NCI-H2081 treated with DMSO at 0.1 percent for 48 hours (cell line): ENCODE data around the gene PRKAG3.

Experiments used
- DNase-seq: peaks from one replicate; lab custom pipeline; 2025; lab: John Stamatoyannopoulos, UW

The PRKAG3 gene

DNA sequence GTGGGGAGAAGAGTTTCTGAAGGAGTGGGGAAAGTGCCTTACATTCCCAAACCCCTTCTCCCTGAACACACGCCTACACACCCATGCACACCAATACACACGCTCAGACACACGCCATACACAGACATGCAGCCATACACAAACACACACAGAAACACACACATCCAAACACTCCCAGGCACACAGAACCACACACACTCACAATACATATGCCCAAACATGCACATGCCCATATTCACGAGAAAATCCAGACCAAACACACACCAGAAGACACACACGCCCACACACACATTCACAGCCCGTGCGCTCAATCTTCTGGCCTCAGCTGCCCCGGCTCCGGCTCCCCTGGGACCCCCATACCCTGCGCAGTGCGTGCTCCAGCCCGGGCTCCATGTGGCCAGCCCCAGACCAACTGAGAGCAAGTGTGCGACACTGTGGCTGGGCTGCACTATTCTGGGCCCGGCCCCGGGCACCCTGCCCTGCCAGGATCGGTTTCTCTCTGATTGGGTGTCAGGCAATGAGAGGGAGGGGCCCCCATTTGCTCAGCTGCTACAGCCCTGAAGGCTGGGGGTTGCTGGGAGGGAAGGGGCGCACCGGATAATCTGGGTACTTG is at the start of gene PRKAG3:
Gene PRKAG3, minus strand, starts transcription at position 426 of the 613 bp plus-strand sequence.
- DNase-seq: no peak

DNA sequence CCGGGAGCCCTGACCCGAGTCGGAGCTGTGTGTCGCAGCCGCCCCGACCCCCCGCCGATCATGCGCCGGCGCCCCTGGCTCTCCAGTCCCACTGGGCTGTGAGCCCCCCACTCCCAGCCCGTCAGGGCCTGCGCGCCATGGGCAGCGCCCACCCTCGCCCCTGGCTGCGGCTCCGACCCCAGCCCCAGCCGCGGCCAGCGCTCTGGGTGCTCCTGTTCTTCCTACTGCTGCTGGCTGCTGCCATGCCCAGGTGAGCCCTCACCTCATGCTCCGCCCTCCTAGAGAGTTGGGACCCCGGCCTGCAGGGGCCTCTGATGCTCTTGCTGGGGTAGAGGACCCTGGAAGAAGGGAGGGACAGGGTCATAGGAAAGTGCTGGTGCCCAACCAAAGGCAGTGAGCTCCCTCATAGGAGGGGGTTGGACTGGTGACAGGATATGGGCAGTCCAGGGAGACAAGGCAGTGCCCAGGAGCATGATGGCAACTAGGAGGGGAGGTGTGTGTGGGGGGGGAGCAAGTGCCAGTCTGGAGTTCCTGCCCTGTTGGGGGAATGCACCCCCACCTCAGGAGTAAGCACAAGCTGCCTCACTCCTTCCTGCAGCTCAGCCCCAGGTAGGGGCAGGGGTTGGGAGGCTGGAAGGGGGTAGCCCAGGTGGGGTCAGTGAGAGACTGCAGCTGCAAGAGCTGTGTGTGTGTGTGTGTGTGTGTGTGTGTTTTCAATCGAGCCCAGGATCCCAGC is 49.4 kb upstream of the PRKAG3 start:
- DNase-seq: no peak

DNA sequence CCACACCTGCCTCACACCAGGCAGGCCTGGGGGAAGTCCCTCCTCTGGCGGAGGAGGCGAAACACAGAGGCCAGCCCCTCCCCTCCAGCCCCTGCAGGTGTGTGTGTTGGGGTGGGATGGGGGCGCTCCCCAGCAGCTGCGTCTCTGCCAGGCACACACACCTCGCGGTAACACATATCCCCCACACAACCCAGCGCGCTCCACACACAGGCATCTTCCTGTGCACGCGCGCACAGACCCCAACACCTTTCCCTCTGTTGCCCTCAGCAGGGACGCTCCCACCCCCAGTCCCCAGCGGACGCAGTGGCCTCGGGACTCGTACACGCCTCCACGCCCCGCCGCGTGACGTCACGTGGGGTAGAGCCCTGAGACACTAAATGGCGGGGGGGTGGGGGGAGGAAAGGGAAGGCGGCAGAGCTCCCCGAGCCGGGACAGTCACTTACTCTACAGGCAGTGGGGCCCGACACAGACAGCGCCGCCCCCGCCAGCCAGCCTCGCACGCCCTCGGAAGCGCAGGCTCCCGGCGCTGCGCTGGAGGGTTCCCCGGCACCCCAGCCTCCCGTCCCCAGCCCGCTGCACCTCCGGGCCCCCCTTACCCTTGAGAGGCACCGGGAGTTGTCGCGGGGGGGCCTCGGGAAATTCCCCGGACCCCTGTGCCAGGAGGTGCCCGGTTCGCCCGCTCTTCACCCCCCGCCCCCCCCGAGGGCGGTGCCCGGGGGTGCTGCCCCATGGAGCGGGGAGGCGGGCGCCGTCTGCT is 48.7 kb upstream of the PRKAG3 start, which contains the start of gene WNT10A:
Gene WNT10A, plus strand, starts transcription at position 751 of the 757 bp plus-strand sequence. CDS start 144 bp downstream, outside the sequence.
- DNase-seq: no peak

DNA sequence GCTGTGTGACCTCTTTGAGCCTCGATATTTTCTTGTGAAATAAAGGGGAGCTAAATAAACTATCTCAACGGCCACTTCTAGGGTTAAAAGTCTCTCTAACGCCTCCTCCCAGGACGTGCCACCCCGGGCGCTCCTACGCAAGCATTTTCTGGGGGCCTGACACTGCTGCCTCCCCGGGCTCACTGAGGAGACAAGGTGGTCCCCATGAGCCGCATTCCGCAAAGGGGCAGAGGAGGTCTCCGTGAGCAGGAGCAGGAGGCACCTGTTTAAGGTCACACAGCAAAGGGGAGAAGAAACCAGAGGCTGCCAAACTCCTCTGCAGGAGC is 48.1 kb upstream of the PRKAG3 start:
- no peak for DNase-seq

DNA sequence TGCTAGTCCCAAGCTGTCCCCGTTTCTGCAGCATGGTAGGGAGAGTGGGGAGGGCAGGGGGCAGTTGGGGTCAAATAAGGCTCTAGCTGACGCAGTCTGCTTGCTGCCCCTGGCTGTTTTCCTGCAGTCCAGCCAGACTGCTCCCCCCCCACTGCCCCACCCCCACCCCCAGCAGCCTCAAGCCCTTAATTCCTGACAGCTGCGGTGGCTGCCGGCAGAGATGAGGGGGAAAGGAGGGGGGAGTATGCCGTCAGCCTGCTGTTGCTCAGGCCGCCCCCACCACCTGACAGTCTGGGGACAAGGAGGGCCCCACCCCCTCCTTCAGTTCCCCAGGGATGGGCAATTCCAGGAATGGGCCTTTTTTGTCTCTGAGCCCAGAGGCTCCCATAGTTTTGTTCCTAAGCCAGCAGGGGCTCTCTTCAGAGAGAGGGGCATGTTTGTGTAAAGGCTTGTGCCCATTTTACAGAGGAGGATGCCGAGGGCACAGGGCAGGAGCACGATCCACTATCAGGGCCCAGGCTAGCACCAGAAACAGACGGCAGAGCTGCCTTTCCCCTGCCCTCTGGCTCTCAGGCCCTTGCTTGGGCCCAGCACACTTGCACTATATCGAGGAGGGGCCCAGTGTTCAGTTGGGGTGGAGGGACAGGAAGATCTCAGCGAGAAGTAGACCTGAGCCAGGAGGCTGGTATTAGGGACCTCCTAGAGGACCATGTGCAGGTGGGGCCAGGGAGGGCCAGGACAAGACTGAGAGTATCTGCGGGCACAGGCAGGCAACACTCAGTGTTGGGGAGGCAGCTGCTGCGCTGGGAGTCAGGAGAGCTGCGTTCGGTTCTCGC is 47.5 kb upstream of the PRKAG3 start:
- DNase-seq: no peak

DNA sequence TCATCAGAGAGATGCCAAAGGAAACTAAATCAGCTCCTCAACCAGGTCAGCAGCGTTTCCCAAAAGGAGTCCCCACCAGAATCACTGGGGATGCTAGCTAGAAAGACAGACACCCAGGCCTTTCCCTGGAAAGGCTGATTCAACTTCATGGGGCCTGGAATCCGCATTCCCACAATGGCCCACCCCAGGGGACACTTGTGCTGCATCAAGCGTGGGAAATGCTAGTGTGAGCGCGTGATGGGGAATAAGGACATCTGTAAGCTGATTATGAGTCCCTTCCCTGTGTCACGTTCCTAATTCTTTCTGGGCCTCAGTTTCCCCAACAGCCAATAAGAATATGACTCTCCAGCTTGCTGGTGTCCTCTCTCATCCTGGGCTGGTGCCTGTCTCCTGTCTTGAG is 46.9 kb upstream of the PRKAG3 start:
- no peak for DNase-seq

DNA sequence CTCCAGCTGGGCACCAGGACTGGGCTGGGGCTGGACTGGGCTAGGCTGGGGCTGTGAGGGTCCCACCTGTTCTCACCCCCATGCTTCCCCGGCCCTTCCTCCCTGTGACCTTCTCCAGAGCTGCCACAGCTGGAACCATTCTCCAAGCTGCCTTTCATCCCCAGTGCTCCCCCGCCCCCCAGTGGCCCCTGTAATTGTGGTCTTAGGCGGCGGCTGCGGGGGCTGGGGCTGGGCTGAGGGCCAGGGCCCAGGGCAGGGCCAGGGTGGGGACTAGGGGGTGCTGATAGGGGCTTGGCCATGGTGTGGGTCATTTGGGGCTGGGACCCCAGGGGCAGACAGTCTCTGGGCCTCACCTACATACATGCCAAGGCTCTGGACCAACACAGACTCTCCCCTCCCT is 46.3 kb upstream of the PRKAG3 start:
- no peak for DNase-seq

DNA sequence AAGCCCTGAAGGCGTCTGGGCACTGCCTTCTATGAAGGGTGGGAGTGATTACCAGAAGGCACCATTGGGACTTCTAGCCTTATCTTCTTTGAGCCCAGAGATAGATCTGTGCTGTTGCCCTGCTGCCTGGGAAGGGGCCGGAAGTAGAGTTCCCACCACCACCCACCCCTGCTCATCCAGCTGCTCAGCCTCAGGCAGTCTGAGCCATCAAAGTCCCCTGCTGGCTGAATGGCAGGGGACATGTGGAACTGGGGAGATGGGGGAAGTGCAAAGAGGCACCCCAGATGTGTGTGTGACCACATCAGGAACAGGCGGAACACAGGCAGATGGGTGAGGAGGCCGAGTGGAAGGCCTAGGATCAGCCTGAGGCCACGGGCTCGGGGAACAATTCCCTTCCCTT is 45.7 kb upstream of the PRKAG3 start:
- DNase-seq: no peak

DNA sequence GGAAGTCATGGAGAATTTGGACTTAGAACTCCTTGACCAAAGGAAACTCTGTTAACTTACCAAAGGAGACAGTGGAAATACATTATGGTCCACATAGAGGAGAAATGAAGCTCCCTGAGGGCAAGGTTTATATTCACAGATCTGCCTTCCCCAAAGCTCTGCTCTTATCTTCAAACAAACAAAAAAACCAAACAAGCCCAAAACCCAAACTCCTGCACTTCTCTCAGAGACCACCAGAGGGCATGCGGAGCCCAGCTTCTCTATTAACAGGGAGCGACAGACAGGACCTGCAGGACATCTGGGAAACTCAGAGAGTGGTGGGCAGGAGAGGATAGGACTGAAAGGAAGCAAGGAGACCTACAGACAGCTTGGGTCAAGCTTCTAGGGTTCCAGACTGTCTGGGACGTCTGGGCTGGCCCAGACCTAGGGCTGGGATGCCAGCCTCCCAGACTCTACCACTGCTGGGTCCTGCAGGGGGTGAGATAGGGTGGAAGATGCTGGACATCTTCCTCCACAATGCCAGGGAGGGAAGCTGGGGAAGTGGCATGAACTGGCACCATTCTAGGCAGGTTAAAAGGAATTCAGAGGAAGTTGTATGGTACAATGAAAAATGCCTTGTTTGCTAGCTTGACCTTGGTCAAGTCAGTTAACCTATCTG is 45.1 kb upstream of the PRKAG3 start:
- no peak for DNase-seq

DNA sequence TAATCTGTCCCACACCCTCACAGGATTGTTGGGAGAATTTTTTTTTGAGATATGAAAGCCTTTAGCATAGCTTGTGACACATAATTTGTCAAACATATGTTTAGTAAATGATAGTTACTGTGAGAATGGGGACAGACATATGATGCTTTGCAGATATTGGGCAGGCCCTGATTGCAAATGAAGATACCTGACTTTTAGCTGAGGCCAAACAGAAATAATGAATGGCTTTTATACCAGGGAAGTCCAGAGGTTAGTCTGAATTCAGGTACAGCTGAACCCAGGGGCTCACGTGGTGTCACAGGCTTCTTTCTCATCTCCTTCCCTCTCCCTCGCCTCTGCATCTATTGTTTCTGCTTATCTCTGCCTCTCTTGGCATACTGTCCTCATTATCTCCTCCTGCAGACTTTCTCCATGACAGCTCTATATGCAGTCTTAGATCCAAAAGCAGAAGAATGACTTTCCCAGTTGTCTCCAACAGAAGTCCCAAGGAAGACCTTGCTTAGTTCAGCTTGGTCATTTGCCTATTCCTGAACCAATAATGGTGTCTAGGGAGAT is 44.2 kb upstream of the PRKAG3 start:
- no peak for DNase-seq

DNA sequence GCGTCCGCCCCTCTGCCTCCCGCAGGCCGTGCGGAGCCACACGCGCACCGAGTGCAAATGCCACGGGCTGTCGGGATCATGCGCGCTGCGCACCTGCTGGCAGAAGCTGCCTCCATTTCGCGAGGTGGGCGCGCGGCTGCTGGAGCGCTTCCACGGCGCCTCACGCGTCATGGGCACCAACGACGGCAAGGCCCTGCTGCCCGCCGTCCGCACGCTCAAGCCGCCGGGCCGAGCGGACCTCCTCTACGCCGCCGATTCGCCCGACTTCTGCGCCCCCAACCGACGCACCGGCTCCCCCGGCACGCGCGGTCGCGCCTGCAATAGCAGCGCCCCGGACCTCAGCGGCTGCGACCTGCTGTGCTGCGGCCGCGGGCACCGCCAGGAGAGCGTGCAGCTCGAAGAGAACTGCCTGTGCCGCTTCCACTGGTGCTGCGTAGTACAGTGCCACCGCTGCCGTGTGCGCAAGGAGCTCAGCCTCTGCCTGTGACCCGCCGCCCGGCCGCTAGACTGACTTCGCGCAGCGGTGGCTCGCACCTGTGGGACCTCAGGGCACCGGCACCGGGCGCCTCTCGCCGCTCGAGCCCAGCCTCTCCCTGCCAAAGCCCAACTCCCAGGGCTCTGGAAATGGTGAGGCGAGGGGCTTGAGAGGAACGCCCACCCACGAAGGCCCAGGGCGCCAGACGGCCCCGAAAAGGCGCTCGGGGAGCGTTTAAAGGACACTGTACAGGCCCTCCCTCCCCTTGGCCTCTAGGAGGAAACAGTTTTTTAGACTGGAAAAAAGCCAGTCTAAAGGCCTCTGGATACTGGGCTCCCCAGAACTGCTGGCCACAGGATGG is 42.0 kb upstream of the PRKAG3 start:
- no peak for DNase-seq

DNA sequence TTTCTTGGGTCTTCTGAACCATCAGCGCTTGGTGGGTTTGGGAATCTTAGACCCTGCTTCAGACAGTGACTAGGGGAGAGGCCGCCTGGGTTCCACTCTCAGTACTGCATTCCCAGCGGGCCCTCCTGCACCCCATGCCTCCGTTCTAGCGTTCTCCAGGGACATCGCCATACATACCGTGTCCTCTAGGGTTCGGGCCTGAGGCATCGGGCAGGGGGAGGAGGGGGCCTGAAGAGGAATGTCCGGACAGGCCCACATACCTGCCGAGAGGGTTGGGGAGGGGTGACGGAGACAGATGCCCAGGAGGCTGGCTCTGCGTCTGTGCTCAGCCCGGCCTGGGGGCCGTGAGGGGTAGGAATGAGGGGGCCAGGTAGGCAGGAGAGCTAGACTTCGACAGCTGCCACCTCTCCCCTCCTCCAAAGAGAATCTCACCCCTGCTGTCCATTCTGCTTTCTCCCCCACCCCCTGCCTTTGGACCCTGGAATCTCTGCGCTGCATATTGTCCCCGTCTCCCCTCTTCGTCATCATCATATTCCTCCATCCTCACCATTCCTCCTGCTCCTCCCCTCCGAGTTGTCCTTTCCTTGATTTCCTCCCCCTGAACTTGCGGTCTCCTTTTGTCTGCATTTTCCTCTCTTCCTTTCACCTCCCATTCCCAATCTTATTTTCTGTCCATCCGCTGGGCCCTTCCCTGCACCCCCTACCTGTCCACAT is 41.2 kb upstream of the PRKAG3 start:
- no peak for DNase-seq

DNA sequence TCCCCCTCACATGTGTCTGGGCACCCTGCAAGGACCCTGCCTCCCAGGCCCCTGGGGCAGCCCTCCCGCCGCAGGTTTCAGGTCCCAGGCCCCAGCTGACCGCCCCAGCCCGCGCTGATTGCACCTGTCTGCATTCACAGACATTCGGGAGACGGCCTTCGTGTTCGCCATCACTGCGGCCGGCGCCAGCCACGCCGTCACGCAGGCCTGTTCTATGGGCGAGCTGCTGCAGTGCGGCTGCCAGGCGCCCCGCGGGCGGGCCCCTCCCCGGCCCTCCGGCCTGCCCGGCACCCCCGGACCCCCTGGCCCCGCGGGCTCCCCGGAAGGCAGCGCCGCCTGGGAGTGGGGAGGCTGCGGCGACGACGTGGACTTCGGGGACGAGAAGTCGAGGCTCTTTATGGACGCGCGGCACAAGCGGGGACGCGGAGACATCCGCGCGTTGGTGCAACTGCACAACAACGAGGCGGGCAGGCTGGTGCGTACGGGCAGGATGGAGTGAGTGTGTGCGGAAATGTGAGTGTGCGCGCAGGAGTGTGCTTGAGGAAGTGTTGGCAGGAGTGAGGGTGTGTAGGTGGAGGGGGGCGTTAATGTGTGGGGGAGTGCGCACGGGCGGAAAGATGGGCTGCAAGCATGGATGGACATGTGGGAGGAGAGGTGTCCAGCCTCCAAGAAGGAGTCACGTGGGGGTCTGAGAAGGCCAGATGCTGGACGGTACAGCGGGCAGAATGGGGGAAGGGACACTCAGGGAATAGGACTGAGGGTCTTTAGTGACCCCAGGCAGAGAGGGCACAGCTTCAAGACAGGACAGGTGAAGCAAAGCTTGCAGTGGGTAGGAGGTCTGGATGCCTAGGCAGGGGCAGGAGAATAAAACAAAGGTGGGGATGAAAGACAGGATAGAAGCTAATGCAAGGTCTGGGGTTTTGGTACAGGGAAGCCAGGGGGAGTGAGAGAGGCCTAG is 40.0 kb upstream of the PRKAG3 start:
- DNase-seq: no peak

DNA sequence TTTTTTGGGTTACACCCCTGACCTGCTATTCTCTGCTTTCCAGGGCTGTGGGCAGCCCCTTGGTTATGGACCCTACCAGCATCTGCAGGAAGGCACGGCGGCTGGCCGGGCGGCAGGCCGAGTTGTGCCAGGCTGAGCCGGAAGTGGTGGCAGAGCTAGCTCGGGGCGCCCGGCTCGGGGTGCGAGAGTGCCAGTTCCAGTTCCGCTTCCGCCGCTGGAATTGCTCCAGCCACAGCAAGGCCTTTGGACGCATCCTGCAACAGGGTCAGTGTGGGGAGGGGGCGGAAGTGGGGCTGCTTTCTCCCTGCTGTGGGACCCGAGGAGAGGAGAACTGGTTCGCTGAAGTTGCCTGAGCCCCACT is 39.4 kb upstream of the PRKAG3 start:
- DNase-seq: no peak

DNA sequence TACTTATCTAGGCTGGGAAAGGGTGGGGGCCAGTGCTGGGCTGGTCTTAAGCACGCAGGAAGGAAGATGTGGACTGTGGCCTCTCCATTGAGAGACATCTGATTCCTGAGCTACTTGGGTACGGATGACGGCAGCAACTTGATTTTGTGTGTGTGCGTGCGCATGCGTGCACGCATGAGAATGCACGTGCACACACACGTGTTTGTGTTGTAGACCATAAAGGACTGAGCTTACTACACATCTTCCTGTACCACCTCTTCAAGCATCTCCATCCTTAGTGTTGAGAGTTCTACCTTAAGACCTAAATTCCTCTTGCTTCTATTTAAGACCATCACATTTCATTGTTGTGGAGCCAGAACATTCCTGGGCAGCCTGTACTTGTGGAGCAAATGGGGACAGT is 37.5 kb upstream of the PRKAG3 start:
- no peak for DNase-seq

DNA sequence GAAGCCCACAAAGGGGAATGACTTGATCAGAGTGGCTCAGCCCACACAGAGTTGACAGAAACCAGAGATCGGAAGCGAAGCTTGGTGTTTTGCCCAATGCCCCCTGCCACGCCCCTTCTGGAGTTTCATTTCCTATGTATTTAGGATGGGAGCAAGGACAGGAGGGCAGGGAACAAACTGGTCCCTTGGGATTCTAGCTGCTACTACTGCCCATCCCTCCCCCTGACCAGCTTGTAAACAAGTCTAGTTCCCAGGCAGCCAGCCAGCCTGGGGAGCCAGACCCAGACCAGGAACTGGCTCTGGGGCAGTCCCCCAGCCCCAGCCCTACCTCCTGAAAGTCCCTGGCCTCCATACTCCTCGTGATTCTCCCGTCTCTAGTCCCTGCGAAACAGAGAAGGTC is 36.3 kb upstream of the PRKAG3 start:
- DNase-seq: no peak

DNA sequence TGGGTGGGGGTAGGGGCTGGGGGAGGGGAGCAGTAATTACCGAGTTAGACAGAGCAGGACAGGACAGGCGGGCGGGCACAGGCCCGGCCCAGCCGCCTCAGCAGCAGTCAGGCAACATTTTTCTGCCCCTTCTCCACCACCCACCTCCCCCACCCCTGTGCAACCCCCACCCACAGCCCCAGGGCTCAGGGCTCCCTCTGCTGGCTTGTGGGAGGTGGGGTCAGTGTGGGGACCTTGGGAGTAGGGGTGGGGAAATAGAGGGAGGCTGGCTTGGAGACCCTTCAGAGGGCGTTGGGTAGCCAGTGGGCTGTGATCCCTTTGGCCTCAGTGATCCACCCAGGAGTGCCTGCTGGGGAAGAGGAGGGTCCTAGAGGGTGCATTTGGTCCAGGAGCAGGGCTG is 34.4 kb upstream of the PRKAG3 start:
- DNase-seq: no peak

DNA sequence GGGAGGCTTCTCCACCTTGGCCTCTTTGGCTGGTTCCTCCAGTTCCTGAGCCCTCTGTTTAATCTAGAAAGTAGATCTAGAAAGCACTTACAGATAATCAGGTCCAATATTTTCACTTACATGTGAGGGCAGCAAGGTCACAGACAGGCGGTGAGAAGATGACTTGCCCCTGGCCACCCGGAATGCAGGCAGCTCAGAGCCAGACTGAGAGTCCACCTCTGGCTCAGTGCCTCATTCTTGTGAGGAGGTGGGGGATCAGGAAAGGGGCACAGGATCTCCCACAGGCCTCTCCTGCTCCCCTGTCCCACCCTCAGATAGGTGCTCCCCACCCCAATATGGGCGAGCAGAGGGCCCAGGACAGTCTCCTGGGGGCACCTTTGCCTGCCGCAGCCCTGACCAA is 33.8 kb upstream of the PRKAG3 start:
- no peak for DNase-seq

DNA sequence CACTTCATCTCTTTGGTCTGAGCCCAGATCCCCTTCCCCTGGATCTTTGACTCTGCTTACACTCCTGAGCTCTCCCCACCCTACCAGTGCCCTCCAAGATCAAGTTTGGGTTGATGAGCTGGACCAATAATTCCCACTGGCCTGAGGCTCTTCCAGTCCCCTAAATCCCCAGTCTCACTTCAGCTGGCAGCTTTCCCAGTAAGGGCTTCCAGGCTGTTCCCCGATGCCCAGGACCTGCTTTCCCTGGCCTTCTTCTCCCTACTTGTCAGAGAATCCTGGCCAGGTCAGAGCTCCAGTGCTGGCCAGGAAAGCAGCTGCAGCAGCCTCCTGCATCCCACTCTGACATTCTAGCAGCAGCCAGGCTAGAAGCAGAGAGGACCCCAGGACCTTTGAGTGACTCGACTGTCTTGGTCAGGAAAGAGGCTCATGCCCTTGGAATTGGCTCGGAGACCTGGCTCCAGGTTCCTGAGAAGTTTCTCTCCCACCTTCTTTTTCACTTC is 31.5 kb upstream of the PRKAG3 start:
- no peak for DNase-seq
